ENCODE results near the gene FGFR2.

- no peak for TF ChIP-seq EZH2 (IDR thresholded peaks at IDR 0.05)
- TF ChIP-seq POLR2AphosphoS5 (IDR thresholded peaks at IDR 0.05; ENCODE audit: borderline replicate concordance, low read depth, low read length) = no peak
- TF ChIP-seq FOXP2 (optimal IDR thresholded peaks at IDR 0.05; ENCODE audit: control extremely low read depth, extremely low read length, insufficient read depth) = no peak
Observed at GRCh38 chr10:121544301-121544869, 53.9 kb downstream of the FGFR2 start.

Measured in SK-N-MC (cell line).